SH-SY5Y (cell line): ENCODE results near the gene KCNK15.

Experiments
- GATA2 ChIP-seq: IDR thresholded peaks from 2 replicates; pipeline ENCODE4 v1.6.1; 2011; ENCODE audit warnings: mild to moderate bottlenecking, low read depth, low read length
- GATA3 ChIP-seq: IDR thresholded peaks from 2 replicates; pipeline ENCODE4 v1.6.1; 2011; ENCODE audit warnings: low read depth, mild to moderate bottlenecking, low read length, moderate library complexity

DNA sequence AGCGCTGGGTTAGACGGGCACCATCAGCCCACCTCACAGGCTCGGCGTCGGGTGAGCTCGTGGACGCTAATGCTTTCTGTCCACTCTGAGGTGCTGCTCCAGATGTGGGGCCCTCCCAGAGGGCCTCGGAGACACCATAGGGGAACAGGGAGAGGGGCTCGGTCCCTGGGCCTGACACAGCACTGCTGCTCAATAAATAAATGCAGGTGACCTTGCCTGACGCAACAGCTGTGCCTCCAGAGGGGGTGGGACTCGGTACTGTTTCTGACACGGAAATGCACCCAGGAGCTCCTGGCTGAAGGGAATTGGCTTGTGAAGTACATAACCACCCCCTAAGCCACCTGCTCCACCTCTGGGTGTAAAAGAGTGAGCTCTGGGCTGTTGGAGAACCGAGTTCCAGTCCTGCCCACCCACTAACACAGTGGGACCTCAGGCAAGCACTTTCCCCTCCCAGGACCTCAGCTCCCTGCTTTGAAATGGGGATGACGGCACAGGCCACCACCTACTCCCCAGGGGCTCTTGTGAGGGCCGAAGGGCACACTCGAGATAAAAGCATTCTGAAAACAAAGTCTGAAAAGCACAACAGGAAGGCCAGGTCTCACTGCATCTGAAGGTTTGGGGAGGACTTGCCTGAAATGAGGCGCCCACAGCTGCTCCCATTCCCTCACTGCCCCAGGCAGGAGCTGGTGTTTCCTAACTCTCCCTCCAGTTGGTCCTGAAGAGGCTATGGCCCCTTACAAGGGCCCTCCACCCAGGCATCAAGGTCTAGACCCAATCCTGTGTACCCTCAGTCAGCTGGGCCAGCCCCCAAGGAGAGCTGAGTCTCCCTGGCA lies 6.7 kb downstream of the KCNK15 start:
- TF ChIP-seq GATA2 (no peak), GATA3 (no peak)
